HepG2 (cell line): ENCODE data around the gene CRHBP.

Source experiments
- CTCF ChIP-seq: sonication (generic); formaldehyde crosslinking; IDR thresholded peaks from 2 replicates; pipeline ENCODE4 v1.5.0; 2020; ENCODE audit warnings: mild to moderate bottlenecking, missing genetic modification reagents, moderate library complexity
- MAX ChIP-seq: IDR thresholded peaks from 2 replicates; pipeline ENCODE4 v1.6.1; 2012; ENCODE audit warnings: inconsistent platforms
- MBD4 ChIP-seq: IDR thresholded peaks from 2 replicates; pipeline ENCODE4 v1.6.1; 2012; ENCODE audit warnings: low read length, inconsistent platforms, borderline replicate concordance
- NFAT5 ChIP-seq: sonication (generic); formaldehyde crosslinking; IDR thresholded peaks from 2 replicates; pipeline ENCODE4 v1.4.0; 2020; ENCODE audit warnings: missing genetic modification reagents
- NR2C2 ChIP-seq: sonication (generic); formaldehyde crosslinking; IDR thresholded peaks from 2 replicates; pipeline ENCODE4 v1.4.0; 2020; ENCODE audit warnings: missing genetic modification reagents, mild to moderate bottlenecking, moderate library complexity, borderline replicate concordance
- POLR2A ChIP-seq, 2 experiments: IDR thresholded peaks; 2 replicates each; pipeline ENCODE4 v1.6.1; 2011; ENCODE audit warnings: low read depth in 2 of 2, low read length in 2 of 2, mild to moderate bottlenecking in 1 of 2, moderate library complexity in 1 of 2; ENCODE audit not compliant: insufficient read depth in 1 of 2
- RAD21 ChIP-seq: fragments of 450-650 bp; formaldehyde crosslinking; IDR thresholded peaks from 2 replicates; pipeline ENCODE4 v1.5.0; 2020; ENCODE audit warnings: mild to moderate bottlenecking
- SMC3 ChIP-seq: IDR thresholded peaks from 2 replicates; pipeline ENCODE4 v1.6.1; 2011; ENCODE audit warnings: low read length, improper control_type of control experiment
- ZFX ChIP-seq: sonication (generic); formaldehyde crosslinking; IDR thresholded peaks from 2 replicates; pipeline ENCODE4 v1.4.0; 2020; ENCODE audit warnings: mild to moderate bottlenecking, low read depth, missing genetic modification reagents, moderate library complexity
- ZNF569 ChIP-seq: sonication (generic); formaldehyde crosslinking; IDR thresholded peaks from 2 replicates; pipeline ENCODE4 v1.5.0; 2020; ENCODE audit warnings: mild to moderate bottlenecking, missing genetic modification reagents, moderate library complexity, borderline replicate concordance
- ZNF766 ChIP-seq: sonication (generic); formaldehyde crosslinking; IDR thresholded peaks from 2 replicates; pipeline ENCODE4 v1.5.0; 2020; ENCODE audit warnings: missing genetic modification reagents, borderline replicate concordance

GRCh38 chr5:76974785-76975184 lies 21.9 kb downstream of the CRHBP start:
- no peak for TF ChIP-seq NR2C2 (CRISPR knock-in tag)
- no peak for TF ChIP-seq ZFX (CRISPR knock-in tag)
- no peak for TF ChIP-seq NFAT5 (CRISPR knock-in tag)
- TF ChIP-seq SMC3, result no peak
- TF ChIP-seq RAD21 (CRISPR knock-in tag), result no peak
- no peak for TF ChIP-seq CTCF (CRISPR knock-in tag)
- TF ChIP-seq POLR2A (IDR thresholded peaks at IDR 0.05; ENCODE audit: insufficient read depth in 1 of 2, low read depth in 2 of 2, low read length in 2 of 2), result no peak
- TF ChIP-seq MBD4, result no peak
- TF ChIP-seq MAX, result no peak
- TF ChIP-seq ZNF766 (CRISPR knock-in tag), result no peak
- TF ChIP-seq ZNF569, result no peak
